Smooth muscle cell (in vitro differentiated cells): Measurements from ENCODE around the gene RASSF6. TPM values are rescaled to one million over a fixed set of nuclear protein-coding genes. Genes with fewer than 3 reads are reported as not detected.

Experiments used
- DNase-seq: peaks from one replicate; lab custom pipeline; 2025; ENCODE audit not compliant: unreplicated experiment; lab: John Stamatoyannopoulos, UW
- H2AFZ ChIP-seq: fragments of 200-600 bp; sonication (generic); 2 replicates; pipeline ENCODE4 v1.6.0; 2016; ENCODE audit warnings: antibody characterized with exemption, low read depth, mild to moderate bottlenecking
- H3F3A ChIP-seq: fragments of 200-600 bp; sonication (generic); 2 replicates; pipeline ENCODE4 v1.6.0; 2017; ENCODE audit warnings: antibody characterized with exemption, low read depth
- H3K27ac ChIP-seq: fragments of 200-600 bp; sonication (generic); 2 replicates; pipeline ENCODE4 v1.5.1; 2016; ENCODE audit warnings: low read depth, mild to moderate bottlenecking
- H3K27me3 ChIP-seq: fragments of 200-600 bp; sonication (generic); 2 replicates; pipeline ENCODE4 v1.6.1; 2016; ENCODE audit warnings: low read depth, mild to moderate bottlenecking
- H3K36me3 ChIP-seq: fragments of 200-600 bp; sonication (generic); 2 replicates; pipeline ENCODE4 v1.5.1; 2016; ENCODE audit warnings: low read depth
- H3K4me1 ChIP-seq: fragments of 200-600 bp; sonication (generic); 2 replicates; pipeline ENCODE4 v1.5.1; 2016; ENCODE audit warnings: low read depth
- H3K4me2 ChIP-seq: fragments of 200-600 bp; sonication (generic); 2 replicates; pipeline ENCODE4 v1.6.0; 2016; ENCODE audit warnings: mild to moderate bottlenecking
- H3K4me3 ChIP-seq: fragments of 200-600 bp; sonication (generic); 2 replicates; pipeline ENCODE4 v1.5.1; 2016; ENCODE audit warnings: mild to moderate bottlenecking
- H3K79me2 ChIP-seq: fragments of 200-600 bp; sonication (generic); 2 replicates; pipeline ENCODE4 v1.6.0; 2016; ENCODE audit warnings: low read depth, mild to moderate bottlenecking
- H3K9ac ChIP-seq: fragments of 200-600 bp; sonication (generic); 2 replicates; pipeline ENCODE4 v1.6.0; 2016; ENCODE audit warnings: low read depth
- H3K9me3 ChIP-seq: fragments of 200-600 bp; sonication (generic); replicated peaks from 2 replicates; pipeline ENCODE4 v1.5.1; 2016; ENCODE audit warnings: low read depth
- H4K20me1 ChIP-seq: fragments of 200-600 bp; sonication (generic); 2 replicates; pipeline ENCODE4 v1.6.0; 2016; ENCODE audit warnings: low read depth
- CTCF ChIP-seq: fragments of 200-600 bp; sonication (generic); IDR thresholded peaks from 2 replicates; pipeline ENCODE4 v1.5.1; 2017; ENCODE audit warnings: borderline replicate concordance, mild to moderate bottlenecking, antibody characterized with exemption; ENCODE audit not compliant: insufficient read depth, poor library complexity, severe bottlenecking
- WGBS: methylation state at CpG from one replicate; pipeline ENCODE4 v1.1.7; 2016; ENCODE audit warnings: low lambda C conversion rate; 5-methylcytosine and 5-hydroxymethylcytosine counted together
- polyA plus RNA-seq: library from polyadenylated mRNA; unstranded; fragments of >200 nt; fragmentation: Nextera tagmentation; extraction: Ambion mirVana; gene quantifications from 2 replicates; pipeline ENCODE4 v1.2.1, GENCODE V29; 2016
- small RNA-seq: library from RNA; depleted of rRNA; stranded (forward); fragments of <200 nt; gene quantifications from one replicate; pipeline ENCODE3, GENCODE V24; 2014
- total RNA-seq: library from RNA; depleted of rRNA; stranded (reverse); fragments of >200 nt; gene quantifications from 2 replicates; pipeline ENCODE4 v1.2.3, GENCODE V29; 2014

RASSF6 gene
- total and polyA plus RNA-seq, 2 experiments from 2014 or later: 0.09 TPM; not detected in 1

- Histone ChIP-seq H3K4me1 (no peaks in the 10 kb centered on the region), H2AFZ (no peak overlapping the region), H3K36me3 (no peaks in the 10 kb centered on the region), H3K79me2 (no peaks in the 10 kb centered on the region), H3K9ac (no peak overlapping the region), H3F3A (no peaks in the 10 kb centered on the region), H3K27ac (no peak overlapping the region), H4K20me1 (no peaks in the 10 kb centered on the region), H3K4me2 (no peak overlapping the region), H3K4me3 (no peak overlapping the region), H3K27me3 (no peaks in the 10 kb centered on the region), H3K9me3 (no peaks in the 10 kb centered on the region)
- no peak for DNase-seq
- 97% methylated on average over 1 of the region's 1 CpG for WGBS
- TF ChIP-seq CTCF: no peak
Observed at GRCh38 chr4:73527196-73527595, 93.0 kb downstream of the RASSF6 start.

- peaks cover 11% of the 10 kb centered on the region for H3K4me1 ChIP-seq
- no peaks in the 10 kb centered on the region for H3K27me3 ChIP-seq
- DNase-seq: no peak
- H3K9ac ChIP-seq: no peak overlapping the region
- no peaks in the 10 kb centered on the region for H3K79me2 ChIP-seq
- H3K36me3 ChIP-seq: no peaks in the 10 kb centered on the region
- no peak for TF ChIP-seq CTCF
- 82% methylated on average over 1 of the region's 1 CpG for WGBS
- H3K27ac ChIP-seq: no peak overlapping the region
- no peak overlapping the region for H3K4me3 ChIP-seq
- no peak overlapping the region for H3K4me2 ChIP-seq
- no peaks in the 10 kb centered on the region for H4K20me1 ChIP-seq
- H3F3A ChIP-seq: no peaks in the 10 kb centered on the region
- no peaks in the 10 kb centered on the region for H3K9me3 ChIP-seq
- no peak overlapping the region for H2AFZ ChIP-seq
Observed at GRCh38 chr4:73525611-73526010, 94.6 kb downstream of the RASSF6 start.

- no peak overlapping the region for H3K4me3 ChIP-seq
- TF ChIP-seq CTCF: no peak
- no peak overlapping the region for H3K27ac ChIP-seq
- H3K4me1 ChIP-seq: peaks cover 11% of the 10 kb centered on the region
- H4K20me1 ChIP-seq: no peaks in the 10 kb centered on the region
- no peaks in the 10 kb centered on the region for H3K79me2 ChIP-seq
- H2AFZ ChIP-seq: no peak overlapping the region
- H3K4me2 ChIP-seq: no peak overlapping the region
- no peaks in the 10 kb centered on the region for H3K9me3 ChIP-seq
- H3K36me3 ChIP-seq: no peaks in the 10 kb centered on the region
- H3K9ac ChIP-seq: no peak overlapping the region
- H3F3A ChIP-seq: no peaks in the 10 kb centered on the region
- DNase-seq: no peak
- WGBS: 92% methylated on average over 2 of the region's 2 CpGs
- H3K27me3 ChIP-seq: no peaks in the 10 kb centered on the region
Observed at GRCh38 chr4:73523126-73523525, 97.1 kb downstream of the RASSF6 start.

Small RNA genes within 50 kb of the gene (small RNA-seq; reads per million reads assigned to genes)
- gene AC074250.1: not detected

Other genes with a start within 250 kb of the RASSF6 start
- gene ALB, start 216.1 kb downstream of the RASSF6 start, total RNA-seq: 0.85 and 1.5 TPM in 2 replicates
- gene ALB, start 216.1 kb downstream of the RASSF6 start, polyA plus RNA-seq: 4.8 and 6.2 TPM in 2 replicates
- 1.9 and 5.0 TPM in 2 replicates for gene AFP, start 184.2 kb downstream of the RASSF6 start, total RNA-seq
- gene AFP, start 184.2 kb downstream of the RASSF6 start, polyA plus RNA-seq: 6.0 and 7.3 TPM in 2 replicates
- not detected in 2 replicates for gene AFM, start 138.7 kb downstream of the RASSF6 start, total RNA-seq
- not detected in 2 replicates for gene AFM, start 138.7 kb downstream of the RASSF6 start, polyA plus RNA-seq
- gene CXCL8, start 120.1 kb upstream of the RASSF6 start, total RNA-seq: 28.7 and 37.9 TPM in 2 replicates
- 8.7 and 10.2 TPM in 2 replicates for gene CXCL8, start 120.1 kb upstream of the RASSF6 start, polyA plus RNA-seq
- 24.1 and 31.7 TPM in 2 replicates for gene CXCL6, start 216.2 kb upstream of the RASSF6 start, total RNA-seq
- gene CXCL6, start 216.2 kb upstream of the RASSF6 start, polyA plus RNA-seq: 24.4 and 30.6 TPM in 2 replicates
- gene PF4V1, start 232.9 kb upstream of the RASSF6 start, total RNA-seq: not detected in 2 replicates
- gene PF4V1, start 232.9 kb upstream of the RASSF6 start, polyA plus RNA-seq: 0.35 TPM in 1 of 2 replicates, not detected in the other
- gene CXCL1, start 249.0 kb upstream of the RASSF6 start, total RNA-seq: 6.4 and 20.9 TPM in 2 replicates
- 23.2 and 39.7 TPM in 2 replicates for gene CXCL1, start 249.0 kb upstream of the RASSF6 start, polyA plus RNA-seq